OCI-LY1 (cell line): ENCODE measurements around the gene TMCO5A.

Source experiments
- H2AFZ ChIP-seq: fragments of 200-600 bp; sonication (generic), shearing (Covaris generic); 2 replicates; pipeline ENCODE4 v1.6.0; 2014; ENCODE audit warnings: antibody characterized with exemption, mild to moderate bottlenecking, low read length
- H3F3A ChIP-seq: fragments of 200-600 bp; sonication (generic), shearing (Covaris generic); 2 replicates; pipeline ENCODE4 v1.6.0; 2014; ENCODE audit warnings: mild to moderate bottlenecking, antibody characterized with exemption, low read length, moderate library complexity; ENCODE audit not compliant: insufficient read depth
- H3K27ac ChIP-seq: fragments of 200-600 bp; sonication (generic); 2 replicates; pipeline ENCODE4 v1.5.1; 2014; ENCODE audit warnings: low read length, mixed run types, mild to moderate bottlenecking, low read depth; ENCODE audit not compliant: poor library complexity, severe bottlenecking
- H3K27me3 ChIP-seq: fragments of 200-600 bp; sonication (generic); 2 replicates; pipeline ENCODE4 v1.6.0; 2014; ENCODE audit warnings: antibody characterized with exemption, mild to moderate bottlenecking, low read length, moderate library complexity; ENCODE audit not compliant: insufficient read depth
- H3K36me3 ChIP-seq: fragments of 200-600 bp; sonication (generic); 2 replicates; pipeline ENCODE4 v1.6.1; 2014; ENCODE audit warnings: mild to moderate bottlenecking, antibody characterized with exemption, low read length, moderate library complexity, mixed read lengths; ENCODE audit not compliant: insufficient read depth
- H3K4me1 ChIP-seq: fragments of 200-600 bp; sonication (generic); 2 replicates; pipeline ENCODE4 v1.5.1; 2014; ENCODE audit warnings: mild to moderate bottlenecking, low read length, moderate library complexity; ENCODE audit not compliant: insufficient read depth, severe bottlenecking
- H3K4me2 ChIP-seq: fragments of 200-600 bp; sonication (generic), shearing (Covaris generic); 2 replicates; pipeline ENCODE4 v1.6.1; 2014; ENCODE audit warnings: low read length
- H3K4me3 ChIP-seq: fragments of 200-600 bp; sonication (generic); 2 replicates; pipeline ENCODE4 v1.5.1; 2014; ENCODE audit warnings: low read length, low read depth, mild to moderate bottlenecking, mixed read lengths; ENCODE audit not compliant: poor library complexity, severe bottlenecking
- H3K79me2 ChIP-seq: fragments of 200-600 bp; shearing (Covaris generic); 2 replicates; pipeline ENCODE4 v1.6.1; 2016; ENCODE audit warnings: mixed run types, low read length, mixed read lengths; ENCODE audit not compliant: insufficient read depth
- H3K9ac ChIP-seq: fragments of 200-600 bp; sonication (generic), shearing (Covaris generic); 2 replicates; pipeline ENCODE4 v1.6.1; 2014; ENCODE audit warnings: mild to moderate bottlenecking, low read length, mixed read lengths
- H3K9me2 ChIP-seq: fragments of 200-600 bp; sonication (generic), shearing (Covaris generic); 2 replicates; pipeline ENCODE4 v1.6.1; 2014; ENCODE audit warnings: low read depth, mild to moderate bottlenecking, low read length, mixed read lengths
- H3K9me3 ChIP-seq: fragments of 200-600 bp; shearing (Covaris generic); 2 replicates; pipeline ENCODE4 v1.6.1; 2014; ENCODE audit warnings: low read length, mixed read lengths
- H4K20me1 ChIP-seq: fragments of 200-600 bp; sonication (generic), shearing (Covaris generic); 2 replicates; pipeline ENCODE4 v1.6.0; 2016; ENCODE audit warnings: mild to moderate bottlenecking, low read length; ENCODE audit not compliant: insufficient read depth
- CTCF ChIP-seq: fragments of 200-600 bp; sonication (generic), shearing (Covaris generic); IDR thresholded peaks from 2 replicates; pipeline ENCODE4 v1.5.1; 2017; ENCODE audit warnings: mild to moderate bottlenecking, antibody characterized with exemption, low read length, moderate library complexity, mixed read lengths
- EZH2 ChIP-seq: fragments of 200-600 bp; sonication (generic), shearing (Covaris generic); IDR thresholded peaks from 2 replicates; pipeline ENCODE4 v1.8.0; 2017; ENCODE audit warnings: borderline replicate concordance, mixed run types, mild to moderate bottlenecking, antibody characterized with exemption, low read length, moderate library complexity, mixed read lengths

Gene TMCO5A

DNA sequence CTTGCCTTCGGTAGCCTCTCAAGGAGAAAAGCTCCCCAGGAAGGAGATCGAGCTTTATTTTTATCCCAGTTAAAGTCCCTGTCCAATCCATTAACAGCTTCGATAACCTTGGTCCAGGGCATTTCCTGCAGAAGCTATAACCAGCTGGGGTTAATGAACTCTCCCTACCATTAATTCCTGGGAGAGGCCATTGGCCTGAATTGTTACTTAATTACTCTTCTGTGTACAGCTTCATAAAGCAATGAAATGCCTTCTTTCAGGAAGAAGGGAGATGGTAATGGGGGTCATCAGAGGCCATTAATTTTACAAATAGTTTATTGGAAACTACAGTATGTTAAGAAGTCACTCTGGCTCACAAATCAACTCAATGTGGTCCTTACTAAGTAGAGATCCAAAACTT is 1.9 kb upstream of the TMCO5A start:
- Histone ChIP-seq H3K4me1 (no peaks in the 10 kb centered on the region), H3K36me3 (no peaks in the 10 kb centered on the region), H3K9me3 (no peaks in the 10 kb centered on the region), H3K9ac (no peak overlapping the region), H3F3A (no peaks in the 10 kb centered on the region), H3K4me3 (no peak overlapping the region), H3K27me3 (no peaks in the 10 kb centered on the region), H3K9me2 (no peaks in the 10 kb centered on the region), H2AFZ (no peak overlapping the region), H3K4me2 (no peak overlapping the region), H3K27ac (no peak overlapping the region), H3K79me2 (no peaks in the 10 kb centered on the region), H4K20me1 (no peaks in the 10 kb centered on the region)
- TF ChIP-seq CTCF = no peak
- no peak for TF ChIP-seq EZH2

GRCh38 chr15:37933666-37934065 is 774 bp upstream of the TMCO5A start:
- no peak overlapping the region for H2AFZ ChIP-seq
- no peak overlapping the region for H3K4me2 ChIP-seq
- H3K4me1 ChIP-seq = no peaks in the 10 kb centered on the region
- H3K4me3 ChIP-seq = no peak overlapping the region
- no peaks in the 10 kb centered on the region for H3K9me2 ChIP-seq
- H3K79me2 ChIP-seq = no peaks in the 10 kb centered on the region
- H3K27ac ChIP-seq = no peak overlapping the region
- no peak overlapping the region for H3K9ac ChIP-seq
- H3K9me3 ChIP-seq = no peaks in the 10 kb centered on the region
- no peaks in the 10 kb centered on the region for H3F3A ChIP-seq
- no peaks in the 10 kb centered on the region for H3K27me3 ChIP-seq
- H4K20me1 ChIP-seq = no peaks in the 10 kb centered on the region
- no peak for TF ChIP-seq EZH2
- TF ChIP-seq CTCF = no peak
- H3K36me3 ChIP-seq = no peaks in the 10 kb centered on the region

GRCh38 chr15:37940876-37941275 is 6.4 kb downstream of the TMCO5A start:
- Histone ChIP-seq H3K9me2 (no peaks in the 10 kb centered on the region), H2AFZ (no peak overlapping the region), H3K4me1 (no peaks in the 10 kb centered on the region), H3K4me3 (no peak overlapping the region), H4K20me1 (no peaks in the 10 kb centered on the region), H3F3A (no peaks in the 10 kb centered on the region), H3K27me3 (no peaks in the 10 kb centered on the region), H3K27ac (no peak overlapping the region), H3K79me2 (no peaks in the 10 kb centered on the region), H3K9me3 (no peaks in the 10 kb centered on the region), H3K9ac (no peak overlapping the region), H3K36me3 (no peaks in the 10 kb centered on the region), H3K4me2 (no peak overlapping the region)
- TF ChIP-seq EZH2 = no peak
- no peak for TF ChIP-seq CTCF
